GM19452 (cell line): ENCODE data around the gene TXNDC11.

ENCODE experiments used
- ATAC-seq: cut with Tn5 transposase; IDR thresholded peaks from one replicate; pipeline ENCODE4 v1.9.1; 2021; ENCODE audit not compliant: unreplicated experiment

TXNDC11 gene

DNA sequence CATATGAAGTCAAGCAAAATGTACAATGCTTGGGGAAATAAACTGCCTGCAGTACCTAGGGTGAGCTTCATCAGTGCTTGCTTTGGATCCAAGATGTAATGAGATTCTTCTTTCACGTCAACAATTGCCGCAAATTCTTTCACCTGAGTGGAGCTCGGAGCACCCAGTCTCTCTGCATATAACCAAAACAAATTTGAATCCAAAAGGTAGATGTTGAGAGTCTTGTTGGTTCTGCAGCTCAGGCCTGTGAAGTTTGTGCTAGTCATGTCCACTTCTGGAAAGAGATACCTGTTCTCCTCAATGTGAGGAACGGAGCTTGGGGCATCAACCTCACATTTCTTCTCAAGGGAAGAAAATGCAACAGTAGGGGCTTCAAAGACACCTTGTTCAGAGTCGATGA is 51.4 kb downstream of the TXNDC11 start:
- ATAC-seq, result no peak

DNA sequence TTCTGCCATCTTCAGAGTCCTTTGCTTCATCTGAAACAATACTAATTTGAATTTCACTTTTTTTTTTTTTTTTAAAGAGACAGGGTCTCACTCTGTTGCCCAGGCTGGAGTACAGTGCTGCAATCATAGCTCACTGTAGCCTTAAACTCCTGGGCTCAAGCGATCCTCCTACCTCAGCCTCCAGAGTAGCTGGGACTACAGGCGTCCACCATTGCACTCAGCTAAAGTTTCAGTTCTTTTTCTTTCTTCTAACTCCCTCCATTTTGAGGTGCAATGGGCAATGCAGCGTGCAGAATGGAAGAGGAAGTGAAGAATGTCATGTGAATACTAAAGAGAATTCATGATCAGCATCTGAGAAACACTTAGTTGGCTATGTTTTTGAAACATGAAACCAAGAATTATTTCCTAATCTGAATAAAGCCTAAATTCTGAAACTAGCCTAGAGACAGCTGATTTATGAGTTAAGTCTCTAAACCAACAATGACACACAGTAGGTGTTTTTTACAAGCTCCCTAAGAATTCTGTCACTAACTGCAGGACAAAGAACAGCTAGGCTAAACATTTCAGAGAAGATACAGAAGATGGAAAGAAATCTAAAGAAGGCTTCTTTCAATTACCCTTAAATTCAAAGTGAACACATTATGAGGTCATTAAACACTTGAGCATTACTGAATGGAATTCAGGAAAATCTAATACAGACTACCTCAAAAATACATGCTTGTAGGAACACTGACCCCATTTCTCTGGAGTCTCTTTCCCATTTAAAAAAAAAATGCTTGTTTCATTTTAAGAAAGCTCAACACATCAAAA is 53.4 kb downstream of the TXNDC11 start:
- peak; percentile 77 for ATAC-seq

DNA sequence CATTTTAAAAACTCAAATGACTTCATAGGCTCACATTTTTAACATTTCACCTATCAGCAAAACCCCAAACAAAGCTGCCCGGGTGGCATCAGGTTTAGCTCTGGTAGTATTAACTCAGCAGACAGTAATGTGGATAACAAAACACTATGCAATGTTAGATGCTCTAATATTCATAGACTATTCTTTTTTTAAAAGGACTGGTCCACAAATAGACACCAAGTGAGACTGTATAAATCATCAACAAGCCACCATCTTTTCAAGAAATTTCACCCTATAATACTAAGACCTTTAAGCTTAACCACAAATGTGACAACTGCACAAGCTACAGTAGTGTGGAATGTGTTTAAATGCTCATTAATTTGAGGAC is 54.2 kb downstream of the TXNDC11 start:
- no peak for ATAC-seq

DNA sequence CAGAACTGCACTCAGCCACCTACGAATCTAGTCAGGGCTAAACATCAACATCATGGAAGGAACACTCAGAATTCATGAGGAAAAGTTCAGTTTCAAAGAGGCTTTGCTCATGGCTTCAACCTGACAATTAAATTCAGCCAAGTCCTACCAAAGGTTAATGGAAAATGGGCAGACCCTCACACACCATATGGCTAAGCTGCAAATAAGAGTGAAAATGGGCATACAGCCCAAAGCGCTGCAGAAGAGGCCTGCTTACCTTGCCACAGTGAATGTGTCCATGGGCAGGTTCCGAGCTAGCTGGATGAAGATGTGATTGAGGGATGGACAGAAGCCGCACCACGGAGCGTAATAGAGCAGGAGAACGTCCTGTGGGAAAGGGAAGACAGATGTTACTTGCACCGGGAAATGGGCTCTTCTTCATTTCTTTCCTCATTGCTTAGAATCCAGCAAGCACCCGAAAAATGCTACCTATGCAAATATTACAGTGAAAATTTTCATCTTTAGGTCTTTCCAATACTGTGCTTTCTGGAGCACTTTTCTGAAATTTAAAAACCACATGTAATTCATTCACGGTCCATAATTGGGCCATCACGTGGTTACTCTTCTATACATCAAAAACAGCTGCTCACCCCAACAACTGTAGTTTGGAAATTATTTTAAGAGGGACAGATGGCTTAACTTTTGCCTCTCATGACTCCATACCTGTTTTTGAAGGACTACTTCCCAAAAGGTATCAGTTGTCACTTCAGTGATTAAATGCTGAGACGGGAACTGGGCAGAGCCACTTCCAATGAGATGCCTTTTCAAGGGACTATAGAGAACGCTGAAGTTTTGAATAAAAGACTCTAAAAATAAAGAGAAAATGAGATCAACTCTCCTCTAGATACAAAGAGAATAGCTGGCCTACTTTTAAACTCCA is 54.8 kb downstream of the TXNDC11 start:
- ATAC-seq, result no peak

DNA sequence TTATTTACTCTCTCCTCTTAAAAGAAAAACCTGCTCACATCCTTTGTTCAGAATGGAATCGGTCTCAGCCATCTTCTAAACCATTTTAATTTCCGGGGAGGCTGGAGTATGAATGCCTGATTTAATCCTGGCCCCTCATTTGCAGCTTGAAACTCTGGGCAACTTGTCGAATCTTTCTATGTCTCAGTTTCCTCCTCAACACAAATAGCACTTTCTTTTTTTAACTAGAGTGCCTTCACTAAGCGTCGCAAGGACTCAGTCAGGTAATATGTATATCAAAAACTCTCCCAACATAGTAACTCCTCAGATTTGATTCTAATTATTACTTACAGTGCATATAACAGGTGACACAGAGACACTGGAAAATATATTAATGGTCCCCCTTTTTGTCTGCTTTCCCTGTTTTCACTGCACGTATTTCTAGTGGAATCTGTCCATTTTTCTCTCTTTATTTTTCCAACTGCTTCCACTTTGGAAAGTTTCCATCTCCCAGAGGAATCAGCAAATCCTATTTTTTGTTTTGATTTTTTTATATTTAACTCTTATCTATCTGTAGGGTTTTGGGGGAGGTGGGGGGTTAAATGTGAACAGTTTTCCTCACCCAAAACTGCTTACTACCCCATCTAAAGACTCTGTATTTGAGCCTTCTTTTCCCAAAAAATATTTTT is 55.8 kb downstream of the TXNDC11 start:
- ATAC-seq, result no peak

DNA sequence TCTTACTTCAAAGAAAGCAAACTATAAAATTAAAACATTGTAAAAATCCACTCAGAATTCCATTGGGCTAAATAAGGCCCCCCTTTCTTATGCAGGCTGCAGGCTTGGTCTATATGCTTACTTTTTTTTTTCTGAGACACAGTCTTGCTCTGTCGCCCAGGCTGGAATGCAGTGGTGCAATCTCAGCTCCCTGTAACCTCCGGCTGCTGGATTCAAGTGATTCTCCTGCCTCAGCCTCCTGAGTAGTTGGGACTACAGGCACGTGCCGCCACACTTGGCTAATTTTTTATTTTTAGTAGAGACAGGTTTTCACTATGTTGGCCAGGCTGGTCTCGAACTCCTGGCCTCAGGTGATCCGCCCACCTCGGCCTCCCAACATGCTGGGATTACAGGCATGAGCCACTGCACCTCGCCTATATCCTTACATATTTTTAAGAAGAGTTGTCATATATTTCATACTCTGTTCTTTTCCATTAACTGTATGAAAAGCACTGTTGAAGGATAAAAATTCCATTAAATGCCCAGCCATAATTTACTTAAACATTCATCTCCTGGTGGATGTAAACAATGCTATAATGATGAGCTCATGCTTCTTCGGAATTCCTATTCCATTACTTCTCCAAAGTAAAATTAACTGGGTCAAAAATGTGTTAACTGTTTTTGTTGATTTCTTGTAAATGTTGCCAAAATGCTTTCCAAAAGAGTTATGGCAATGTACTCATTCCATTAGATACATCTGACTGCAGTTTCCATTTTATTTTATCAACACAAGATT is 56.6 kb downstream of the TXNDC11 start:
- no peak for ATAC-seq

DNA sequence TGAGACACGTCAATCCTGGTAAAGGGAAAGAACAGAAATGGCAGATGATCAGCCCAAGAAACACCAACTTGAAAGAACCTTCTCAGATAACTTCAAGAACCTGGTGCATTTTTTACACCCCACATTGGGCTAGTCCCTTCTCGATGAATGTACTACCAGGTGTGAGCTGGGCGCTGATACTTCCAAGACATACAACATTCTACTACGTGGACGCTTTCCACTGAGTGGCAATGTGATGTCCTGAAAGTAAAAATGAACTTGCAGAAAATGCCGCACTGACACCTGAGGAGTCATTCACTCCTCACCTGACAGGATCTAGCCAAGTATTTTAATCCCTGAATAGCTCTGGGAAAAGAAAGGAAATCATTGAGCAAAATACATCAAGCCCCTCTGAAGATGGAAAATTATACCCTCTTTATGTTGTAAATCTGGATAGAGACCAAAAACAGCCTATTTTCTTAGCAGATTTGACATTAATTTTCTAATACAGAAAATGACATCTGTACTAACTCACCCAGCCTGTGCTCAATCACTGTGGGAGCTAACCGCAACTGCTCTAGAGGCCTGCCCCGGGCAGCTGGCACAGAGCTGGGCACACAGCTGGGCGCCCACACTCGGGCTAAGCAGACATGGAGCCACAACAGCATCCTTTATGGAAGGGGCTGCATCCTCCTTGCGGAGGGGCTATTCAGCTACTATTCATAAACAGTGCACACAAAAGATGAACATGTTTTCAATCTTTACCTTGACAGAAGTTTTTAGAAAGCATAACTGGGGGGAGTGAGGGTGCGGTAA is 58.2 kb downstream of the TXNDC11 start:
- ATAC-seq, result no peak

DNA sequence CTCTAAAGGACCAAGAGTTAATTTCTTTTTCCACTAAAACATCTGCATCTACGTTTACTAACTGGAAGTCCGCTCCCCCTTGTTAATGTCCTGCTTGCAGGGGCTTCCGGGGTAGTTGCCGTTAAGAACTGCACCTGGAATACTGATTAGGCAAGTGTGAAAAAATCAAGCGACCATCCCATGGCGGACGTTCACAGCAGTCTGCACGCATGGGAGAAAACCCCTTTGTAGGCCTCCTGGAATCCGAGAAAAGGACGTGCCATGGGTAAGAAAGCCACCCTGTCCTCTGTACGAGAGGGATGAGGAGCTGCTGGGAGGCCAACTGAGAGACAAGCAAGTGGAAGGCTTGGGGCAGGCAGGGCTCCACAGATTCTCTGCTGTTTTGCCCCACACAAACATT is 59.5 kb downstream of the TXNDC11 start:
- no peak for ATAC-seq

DNA sequence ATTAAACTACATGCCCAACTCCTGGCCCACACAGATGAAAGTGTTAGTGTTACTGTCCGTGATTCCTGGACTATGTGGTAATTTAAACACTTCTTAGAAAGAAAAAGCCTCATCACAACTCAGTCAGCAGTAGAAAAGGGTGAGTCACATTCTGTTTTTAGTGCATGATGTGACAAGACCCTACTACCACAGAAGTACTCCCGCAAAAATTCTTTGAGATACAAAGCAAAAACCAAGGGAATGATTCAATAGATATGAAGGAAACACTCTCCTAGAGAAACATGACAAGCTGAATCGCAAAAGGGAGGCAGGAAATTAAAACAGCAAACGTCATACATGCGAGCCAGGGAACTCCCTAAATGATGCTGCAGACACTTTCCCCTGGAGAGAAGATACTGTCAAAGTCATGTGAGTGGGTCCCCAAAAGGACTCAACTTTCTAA is 60.0 kb downstream of the TXNDC11 start:
- no peak for ATAC-seq

DNA sequence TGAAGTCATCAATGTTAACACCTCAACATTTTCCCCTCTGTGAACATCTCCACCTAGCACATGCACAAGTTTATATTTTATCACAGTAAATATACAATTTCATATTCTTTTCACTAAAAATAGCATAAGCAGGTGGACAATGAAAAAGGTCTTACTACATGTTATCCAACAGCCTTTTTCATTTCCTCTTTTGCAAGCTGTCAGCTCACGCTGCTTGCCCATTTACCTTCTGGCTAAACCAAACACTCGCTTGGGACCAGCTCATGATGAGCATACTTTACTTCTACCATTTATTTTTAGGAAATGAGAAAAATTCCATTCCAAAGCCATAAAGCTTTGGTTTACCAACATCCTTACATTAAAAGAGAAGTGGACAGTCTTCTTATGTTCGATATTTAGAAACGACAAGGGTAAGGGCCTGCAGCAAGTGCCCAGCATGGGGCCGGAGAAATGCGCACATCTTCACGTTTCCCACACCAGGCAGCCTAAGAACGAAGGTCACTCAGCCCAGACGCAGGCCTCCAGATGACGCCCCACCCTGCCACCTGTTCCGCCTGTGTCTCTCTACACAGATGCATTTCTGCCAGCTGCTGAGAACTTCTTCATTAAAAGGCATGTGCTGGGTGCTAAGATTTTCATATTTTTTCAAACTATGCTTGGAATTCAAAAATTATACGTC is 60.5 kb downstream of the TXNDC11 start:
- peak; percentile 56 for ATAC-seq

DNA sequence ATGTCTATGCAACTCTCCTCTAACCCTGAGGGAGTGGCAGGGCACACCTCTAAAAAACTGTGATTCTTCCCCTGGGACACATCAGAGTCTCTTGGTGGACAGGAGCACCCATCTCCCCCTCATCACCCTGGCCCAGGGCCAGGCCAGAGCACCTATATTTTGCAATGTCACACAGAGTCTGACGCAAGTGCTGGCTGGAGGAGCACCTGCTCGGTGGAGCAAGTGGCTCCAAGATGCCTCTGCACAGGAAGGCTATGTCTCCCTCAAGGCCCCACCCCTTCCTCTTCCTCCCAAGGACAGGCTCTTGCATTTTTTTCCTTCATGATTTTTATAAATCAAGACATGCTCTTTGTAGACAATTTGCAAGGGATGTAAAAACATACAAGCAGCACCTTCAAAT is 61.1 kb downstream of the TXNDC11 start:
- ATAC-seq, result peak; percentile 36

DNA sequence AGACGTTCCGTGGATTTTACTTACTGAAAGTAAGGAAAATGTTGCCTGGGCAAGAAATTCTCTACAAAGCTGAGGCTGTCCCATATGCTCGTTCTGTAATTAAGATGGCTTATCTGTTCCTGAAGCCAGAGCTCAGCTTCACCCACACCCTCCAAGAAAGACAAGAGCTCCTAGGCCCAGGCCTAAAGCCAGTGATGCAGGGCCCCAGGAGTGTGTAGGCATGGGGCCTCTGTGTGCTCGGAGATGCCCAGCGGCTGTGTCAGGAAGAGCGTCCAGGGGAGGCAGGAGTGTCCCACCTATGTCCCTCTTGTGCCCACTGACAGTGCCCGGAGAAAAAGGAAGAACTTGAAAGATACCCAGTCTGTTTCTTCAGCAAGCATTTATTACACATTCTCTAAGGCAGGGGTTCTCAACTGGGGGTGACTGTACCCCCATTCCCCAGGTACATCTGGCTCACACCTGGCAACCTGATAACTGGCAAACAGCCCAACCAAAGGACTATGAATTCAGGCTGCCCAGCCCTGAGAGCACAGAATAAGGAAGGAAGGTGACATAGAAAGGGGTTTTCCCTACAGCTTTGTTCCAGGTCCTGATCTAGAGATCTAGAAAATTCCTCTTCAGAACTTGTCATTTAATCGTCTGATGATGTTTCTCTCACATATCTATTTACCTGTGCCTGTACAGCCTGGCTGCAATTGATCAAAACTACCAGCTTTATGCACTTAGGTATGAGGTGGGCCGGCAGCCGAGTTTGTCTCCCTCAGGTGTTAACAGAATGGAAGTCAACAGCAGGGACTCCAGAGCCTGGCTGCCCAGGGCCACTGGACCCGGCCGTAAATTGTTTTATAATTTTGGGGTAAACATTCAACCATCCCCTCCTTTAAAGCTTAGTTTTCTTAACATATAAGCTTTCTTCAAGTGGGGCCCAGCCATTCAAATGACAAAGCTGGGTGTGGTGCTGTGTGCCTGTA is 62.4 kb downstream of the TXNDC11 start:
- no peak for ATAC-seq

DNA sequence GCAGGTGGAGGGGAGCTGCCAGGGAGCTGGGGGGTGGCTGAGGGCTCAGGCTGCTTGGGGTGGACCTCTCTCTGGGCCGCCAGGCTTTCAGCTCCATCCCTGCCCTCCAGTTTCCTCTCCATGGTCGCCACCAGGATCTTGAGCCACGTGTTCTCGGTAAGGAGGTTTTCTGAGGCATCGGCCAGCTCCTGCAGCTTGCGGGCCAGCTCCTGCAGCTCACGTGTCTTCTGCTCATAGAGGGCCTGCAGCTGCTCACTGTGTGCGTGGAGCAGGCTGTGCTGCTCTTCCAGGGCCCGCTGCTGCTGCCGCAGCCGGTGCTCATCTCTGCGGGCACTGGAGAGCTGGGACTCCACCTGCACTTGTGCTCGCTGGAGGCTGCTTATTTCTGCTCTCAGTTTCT is 63.4 kb downstream of the TXNDC11 start:
- no peak for ATAC-seq

DNA sequence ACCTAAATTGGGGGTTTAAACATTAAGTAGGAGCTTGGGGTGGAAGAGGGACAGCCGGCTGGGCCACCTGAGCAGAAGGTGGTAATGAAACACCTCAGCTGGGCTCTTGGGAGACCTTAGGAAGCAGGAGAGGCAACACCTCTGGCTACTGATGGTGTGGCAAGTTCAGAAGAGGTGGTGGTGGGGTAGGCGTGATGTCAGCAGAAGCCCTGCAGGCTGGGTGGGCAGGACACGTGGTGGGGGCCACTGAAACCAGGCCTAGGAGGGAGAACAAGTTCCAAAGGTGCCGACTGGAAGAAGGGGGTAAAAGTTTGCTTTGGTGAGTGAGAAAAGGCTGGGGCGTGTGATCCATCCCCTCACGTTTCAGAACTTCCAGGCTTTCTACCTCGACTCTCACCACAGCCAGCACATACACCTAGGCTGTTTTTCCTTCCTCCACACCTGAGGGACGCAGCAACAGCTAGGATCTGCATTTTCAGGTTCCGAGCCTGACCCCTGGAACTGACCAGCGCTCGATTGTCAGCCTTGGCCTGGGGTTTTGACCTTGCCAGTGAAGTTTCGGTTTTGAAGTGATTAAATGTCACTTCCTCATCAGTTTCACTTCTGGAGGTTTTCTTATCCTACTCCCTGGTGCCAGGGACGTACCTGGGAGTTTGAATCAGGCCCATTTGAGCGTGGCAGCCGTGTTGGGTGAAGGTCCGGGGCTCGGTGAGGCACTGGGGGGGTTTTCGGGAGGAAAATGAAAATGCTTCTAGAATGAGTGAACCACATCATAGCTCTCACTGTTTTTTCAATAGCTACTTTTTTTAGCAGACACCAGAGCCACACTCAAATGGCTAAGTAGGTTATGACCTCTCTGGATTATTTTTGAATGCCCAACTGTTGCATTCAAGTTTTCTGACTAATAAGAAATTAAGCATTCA is 64.4 kb downstream of the TXNDC11 start:
- ATAC-seq, result no peak

DNA sequence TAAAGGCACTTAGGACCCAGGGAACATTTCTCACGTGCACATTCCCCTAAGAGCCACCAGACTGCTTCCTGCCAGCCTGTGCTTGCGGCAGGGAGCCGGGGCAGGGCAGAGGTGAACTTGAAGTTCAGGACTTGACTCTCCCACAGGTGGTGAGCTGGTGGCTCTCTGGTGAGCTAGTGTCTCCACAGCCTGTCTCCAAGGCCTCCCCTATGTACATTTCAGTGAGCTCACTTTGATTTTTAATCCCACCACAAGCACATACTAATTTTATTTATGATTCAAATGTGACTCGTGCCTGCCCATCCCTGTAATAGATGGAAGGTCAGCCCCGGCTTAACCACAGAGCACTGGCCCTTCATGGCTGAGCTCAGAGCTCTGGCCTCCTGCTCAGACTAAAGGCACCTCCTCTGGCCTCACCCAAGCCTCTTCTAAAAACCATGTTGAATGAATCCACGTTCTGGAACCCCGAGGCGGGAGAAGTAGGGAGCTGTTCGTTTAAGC is 65.2 kb downstream of the TXNDC11 start:
- no peak for ATAC-seq

DNA sequence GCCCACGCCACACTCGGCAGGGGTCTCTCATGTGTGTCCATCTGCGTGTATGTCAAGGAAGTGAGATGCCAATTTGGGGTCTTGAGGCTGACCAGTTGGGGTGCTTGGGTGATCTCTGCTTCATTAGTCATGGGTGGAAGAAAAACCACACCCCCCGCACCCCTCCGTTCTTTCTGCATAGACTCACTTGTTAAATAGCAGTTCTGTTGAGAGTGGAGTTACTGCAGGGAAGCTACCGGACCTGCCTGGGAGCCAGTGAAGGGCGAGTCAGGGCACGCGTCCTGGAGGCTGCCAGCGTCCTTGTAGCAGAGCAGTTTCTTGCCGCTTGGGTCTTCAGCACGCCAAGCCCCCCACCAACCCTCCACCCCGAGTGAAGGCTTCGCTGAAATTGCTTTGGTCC is 65.9 kb downstream of the TXNDC11 start:
- no peak for ATAC-seq
